ENCODE measurements around the gene NPAT. TPM values are rescaled to one million over a fixed set of nuclear protein-coding genes. Genes with fewer than 3 reads are reported as not detected.

The NPAT gene
- total and polyA plus RNA-seq, 9 of the 15 experiments (the other 6 are each of a cell fraction or from before 2014, with no cell fraction given), result 8.8 to 30.0 (median 22.1) TPM

DNA sequence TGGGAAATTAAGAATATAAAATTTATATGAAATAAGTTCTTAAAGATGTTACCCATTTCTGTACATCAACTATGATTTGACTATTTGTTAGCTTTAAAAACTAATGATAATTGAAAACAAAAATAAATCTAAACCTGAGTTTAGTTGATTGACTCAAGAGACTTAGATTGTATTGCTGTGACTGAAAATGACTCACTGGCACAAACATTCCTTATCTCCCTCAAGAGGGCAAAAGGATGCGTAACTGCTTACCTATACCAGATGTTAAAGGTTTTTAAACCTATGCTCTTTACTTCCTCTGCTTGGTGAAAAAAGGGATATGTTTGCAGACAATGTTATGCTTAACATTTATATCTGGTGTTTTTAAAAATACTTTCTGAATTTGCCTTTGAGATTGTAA is 30.7 kb upstream of the NPAT start:
- Histone ChIP-seq H3K9me3 (replicated peaks; ENCODE audit: control insufficient read depth, insufficient read depth, low read depth, low read length) (no peaks in the 10 kb centered on the region), H3K9me1 (ENCODE audit: control insufficient read depth, insufficient read depth, low read length) (no peaks in the 10 kb centered on the region), H3K4me2 (ENCODE audit: insufficient read depth, low read length) (no peak overlapping the region), H3K4me3 (no peak overlapping the region), H3K9ac (ENCODE audit: insufficient read depth in 1 of 2, low read depth in 2 of 2, low read length in 2 of 2) (no peak overlapping the region), H3K27ac (ENCODE audit: extremely low read depth, low read depth, low read length) (no peak overlapping the region), H3K36me3 (ENCODE audit: control insufficient read depth, insufficient read depth, low read length) (peaks cover 51% of the 10 kb centered on the region), H3K27me3 (ENCODE audit: control insufficient read depth in 2 of 2, insufficient read depth in 2 of 2, low read length in 2 of 2) (no peaks in the 10 kb centered on the region), H3K79me2 (ENCODE audit: control insufficient read depth, insufficient read depth, low read length) (no peaks in the 10 kb centered on the region), H2AFZ (ENCODE audit: low read depth, low read length) (no peak overlapping the region), H4K20me1 (replicated peaks; ENCODE audit: control insufficient read depth, insufficient read depth, low read length) (no peaks in the 10 kb centered on the region), H3K4me1 (replicated peaks in 1 of 2; ENCODE audit: control insufficient read depth in 2 of 2, insufficient read depth in 2 of 2, low read length in 2 of 2) (no peaks in the 10 kb centered on the region)
- intact Hi-C loops (cut with micrococcal nuclease), result no loop called here
- ChIA-PET POLR2A (no interaction called here), CTCF (ENCODE audit: low intra/inter-chr PET ratio) (interaction anchor here (0.5 kb wide), 1 partner anchor 212 kb away, joined by 3 read pairs; no protein-coding TSS in a partner anchor)
- FAIRE-seq (no peak), ATAC-seq (no peak), DNase-seq (ENCODE audit: extremely low read depth in 1 of 4, low spot score in 3 of 4) (no peak)
- in situ Hi-C loops (cut with MboI), result no loop called here
- no peak for TF ChIP-seq POLR2H (tag; IDR thresholded peaks at IDR 0.05; ENCODE audit: low read depth)
- TF ChIP-seq KDM1A (IDR thresholded peaks at IDR 0.05), result 0 out of 4 replicates have a peak, but pooled peaks of 1 of the 2 experiments have one; percentile 23
- peak; percentile 51; the same call in 1 of the 2 replicates for TF ChIP-seq FOSL1 (tag; conservative IDR thresholded peaks at IDR 0.05)
- TF ChIP-seq HINFP (tag; conservative IDR thresholded peaks at IDR 0.05; ENCODE audit: low read depth), result no peak
- 86% methylated on average over 1 of the region's 1 CpG for WGBS (ENCODE audit: insufficient coverage, low coverage, missing lambda C conversion rate)
- no TSS peak for BruUV-seq (replicated peaks)

DNA sequence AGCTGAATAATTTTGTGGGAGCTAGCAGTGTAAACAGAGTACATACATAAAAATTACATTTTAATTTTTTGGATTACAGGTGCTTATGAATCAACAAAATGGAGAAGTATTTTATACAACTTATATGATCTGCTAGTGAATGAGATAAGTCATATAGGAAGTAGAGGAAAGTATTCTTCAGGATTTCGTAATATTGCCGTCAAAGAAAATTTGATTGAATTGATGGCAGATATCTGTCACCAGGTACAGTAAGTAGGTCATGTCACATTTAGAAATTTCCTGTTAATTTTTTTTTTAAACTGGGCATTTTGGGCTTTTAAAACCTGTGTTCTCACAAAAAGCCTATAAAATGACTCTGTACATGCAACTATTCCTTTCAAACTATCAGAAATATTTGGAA is 24.4 kb upstream of the NPAT start:
- no TSS peak for BruUV-seq (replicated peaks)
- no peaks in the 10 kb centered on the region for H3K4me1 ChIP-seq (replicated peaks in 1 of 2; ENCODE audit: control insufficient read depth in 2 of 2, insufficient read depth in 2 of 2, low read length in 2 of 2)
- peak; percentile 46; the same call in 1 of the 2 replicates for TF ChIP-seq CEBPB (tag; IDR thresholded peaks at IDR 0.05)
- no peak for TF ChIP-seq TEAD1 (CRISPR knock-in tag; IDR thresholded peaks at IDR 0.05)
- no peak for TF ChIP-seq KLF13 (tag; IDR thresholded peaks at IDR 0.05; ENCODE audit: borderline replicate concordance, low read depth)
- no peak for TF ChIP-seq FOXA3 (CRISPR knock-in tag; conservative IDR thresholded peaks at IDR 0.05 in 1 of 2, IDR thresholded peaks at IDR 0.05 in 1 of 2)
- TF ChIP-seq BCOR (IDR thresholded peaks at IDR 0.05), result no peak
- no peak for TF ChIP-seq NR1H2 (CRISPR knock-in tag; IDR thresholded peaks at IDR 0.05)
- TF ChIP-seq FOXJ3 (CRISPR knock-in tag; IDR thresholded peaks at IDR 0.05), result no peak

More for the DNA sequence above, 24.4 kb upstream of the NPAT start:
- no peak overlapping the region for H3K9ac ChIP-seq (ENCODE audit: insufficient read depth in 1 of 2, low read depth in 2 of 2, low read length in 2 of 2)
- no peaks in the 10 kb centered on the region for H4K20me1 ChIP-seq (replicated peaks; ENCODE audit: control insufficient read depth, insufficient read depth, low read length)
- H3K27me3 ChIP-seq (ENCODE audit: control insufficient read depth in 2 of 2, insufficient read depth in 2 of 2, low read length in 2 of 2), result no peaks in the 10 kb centered on the region
- no peak overlapping the region for H3K4me3 ChIP-seq
- CTCF ChIA-PET (ENCODE audit: low intra/inter-chr PET ratio), result no interaction called here
- no peak for ATAC-seq
- peaks cover 29% of the 10 kb centered on the region for H3K36me3 ChIP-seq (ENCODE audit: control insufficient read depth, insufficient read depth, low read length)
- H3K79me2 ChIP-seq (ENCODE audit: control insufficient read depth, insufficient read depth, low read length), result no peaks in the 10 kb centered on the region
- no peaks in the 10 kb centered on the region for H3K9me1 ChIP-seq (ENCODE audit: control insufficient read depth, insufficient read depth, low read length)
- in situ Hi-C loops (cut with MboI), result no loop called here
- 88% methylated on average over 2 of the region's 2 CpGs for WGBS (ENCODE audit: insufficient coverage, low coverage, missing lambda C conversion rate)
- H3K27ac ChIP-seq (ENCODE audit: extremely low read depth, low read depth, low read length), result no peak overlapping the region
- no peak overlapping the region for H3K4me2 ChIP-seq (ENCODE audit: insufficient read depth, low read length)
- no peak for FAIRE-seq
- intact Hi-C loops (cut with micrococcal nuclease), result no loop called here
- no peak for DNase-seq (ENCODE audit: extremely low read depth in 1 of 4, low spot score in 3 of 4)
- POLR2A ChIA-PET, result no interaction called here
- H3K9me3 ChIP-seq (replicated peaks; ENCODE audit: control insufficient read depth, insufficient read depth, low read depth, low read length), result no peaks in the 10 kb centered on the region
- no peak overlapping the region for H2AFZ ChIP-seq (ENCODE audit: low read depth, low read length)

Measured in K562 (cell line).